Endothelial cell (in vitro differentiated cells): ENCODE data around the gene LMO1. TPM values are rescaled to one million over a fixed set of nuclear protein-coding genes. Genes with fewer than 3 reads are reported as not detected.

Experiments used
- DNase-seq: peaks from one replicate; pipeline ENCODE4 v3.0.0; 2021; ENCODE audit warnings: low spot score
- H3K27ac Mint-ChIP-seq: one replicate; pipeline ENCODE4 v1.8.0; 2021; ENCODE audit warnings: mixed read lengths, inconsistent platforms; ENCODE audit not compliant: unreplicated experiment
- H3K27me3 Mint-ChIP-seq: one replicate; pipeline ENCODE4 v1.8.0; 2021; ENCODE audit warnings: mild to moderate bottlenecking, moderate library complexity, mixed read lengths, inconsistent platforms; ENCODE audit not compliant: unreplicated experiment
- H3K36me3 Mint-ChIP-seq: one replicate; pipeline ENCODE4 v1.8.0; 2021; ENCODE audit warnings: mild to moderate bottlenecking, low read depth, mixed read lengths, inconsistent platforms; ENCODE audit not compliant: unreplicated experiment
- H3K4me1 Mint-ChIP-seq: one replicate; pipeline ENCODE4 v1.8.0; 2021; ENCODE audit warnings: mild to moderate bottlenecking, mixed read lengths, inconsistent platforms; ENCODE audit not compliant: unreplicated experiment
- H3K4me3 Mint-ChIP-seq: one replicate; pipeline ENCODE4 v1.8.0; 2021; ENCODE audit warnings: mild to moderate bottlenecking, mixed read lengths, inconsistent platforms; ENCODE audit not compliant: unreplicated experiment
- H3K9me3 Mint-ChIP-seq: one replicate; pipeline ENCODE4 v1.8.0; 2021; ENCODE audit warnings: mixed read lengths, inconsistent platforms; ENCODE audit not compliant: unreplicated experiment
- CTCF ChIP-seq: fragments of 200-600 bp; sonication (generic); IDR thresholded peaks from one replicate; pipeline ENCODE4 v1.5.0; 2021; ENCODE audit warnings: antibody characterized with exemption; ENCODE audit not compliant: unreplicated experiment
- total RNA-seq: library from RNA; stranded (reverse); fragmentation: NEBNext Ultra II Directional; extraction: Animal tissue kit (Norgen Biotek cat#: 25700); gene quantifications from one replicate; pipeline ENCODE4 v1.2.1, GENCODE V29; 2021; ENCODE audit not compliant: unreplicated experiment

Gene LMO1
- total RNA-seq, 1 donor from 2014 or later = not detected

- Mint-ChIP-seq H3K27me3 (peaks cover 11% of the 10 kb centered on the region), H3K27ac (no peak overlapping the region), H3K36me3 (no peaks in the 10 kb centered on the region), H3K9me3 (no peaks in the 10 kb centered on the region), H3K4me1 (peaks cover 11% of the 10 kb centered on the region), H3K4me3 (no peak overlapping the region)
- TF ChIP-seq CTCF = no peak
- no peak for DNase-seq
Measured at GRCh38 chr11:8218409-8218808, 45.3 kb downstream of the LMO1 start.

GRCh38 chr11:8217926-8218325 is 45.8 kb downstream of the LMO1 start:
- no peak overlapping the region for H3K4me3 Mint-ChIP-seq
- H3K27me3 Mint-ChIP-seq = peaks cover 11% of the 10 kb centered on the region
- H3K36me3 Mint-ChIP-seq = no peaks in the 10 kb centered on the region
- H3K9me3 Mint-ChIP-seq = no peaks in the 10 kb centered on the region
- TF ChIP-seq CTCF = no peak
- no peak overlapping the region for H3K27ac Mint-ChIP-seq
- DNase-seq = no peak
- peaks cover 16% of the 10 kb centered on the region for H3K4me1 Mint-ChIP-seq

- Mint-ChIP-seq H3K27me3 (peaks cover 9% of the 10 kb centered on the region), H3K9me3 (no peaks in the 10 kb centered on the region), H3K27ac (no peak overlapping the region), H3K36me3 (no peaks in the 10 kb centered on the region), H3K4me3 (no peak overlapping the region), H3K4me1 (peaks cover 17% of the 10 kb centered on the region)
- DNase-seq = no peak
- no peak for TF ChIP-seq CTCF
Measured at GRCh38 chr11:8217136-8217535, 46.5 kb downstream of the LMO1 start.

GRCh38 chr11:8213376-8213775 is 50.3 kb downstream of the LMO1 start:
- no peaks in the 10 kb centered on the region for H3K9me3 Mint-ChIP-seq
- H3K36me3 Mint-ChIP-seq = no peaks in the 10 kb centered on the region
- no peak overlapping the region for H3K27ac Mint-ChIP-seq

More at GRCh38 chr11:8213376-8213775, 50.3 kb downstream of the LMO1 start:
- H3K27me3 Mint-ChIP-seq = peaks cover 19% of the 10 kb centered on the region
- DNase-seq = no peak
- H3K4me3 Mint-ChIP-seq = no peak overlapping the region
- H3K4me1 Mint-ChIP-seq = peaks cover 13% of the 10 kb centered on the region
- TF ChIP-seq CTCF = no peak
